SW 1271 (cell line): ENCODE results near the gene GABRD.

Experiments used
- DNase-seq, 2 experiments: peaks; one replicate each; lab custom pipeline; 2025; lab: John Stamatoyannopoulos, UW

Gene GABRD

GRCh38 chr1:2053784-2054376 lies 34.7 kb downstream of the GABRD start:
- DNase-seq: no peak

- no peak for DNase-seq
These were observed 35.4 kb downstream of the GABRD start for GRCh38 chr1:2054560-2054959.

DNA sequence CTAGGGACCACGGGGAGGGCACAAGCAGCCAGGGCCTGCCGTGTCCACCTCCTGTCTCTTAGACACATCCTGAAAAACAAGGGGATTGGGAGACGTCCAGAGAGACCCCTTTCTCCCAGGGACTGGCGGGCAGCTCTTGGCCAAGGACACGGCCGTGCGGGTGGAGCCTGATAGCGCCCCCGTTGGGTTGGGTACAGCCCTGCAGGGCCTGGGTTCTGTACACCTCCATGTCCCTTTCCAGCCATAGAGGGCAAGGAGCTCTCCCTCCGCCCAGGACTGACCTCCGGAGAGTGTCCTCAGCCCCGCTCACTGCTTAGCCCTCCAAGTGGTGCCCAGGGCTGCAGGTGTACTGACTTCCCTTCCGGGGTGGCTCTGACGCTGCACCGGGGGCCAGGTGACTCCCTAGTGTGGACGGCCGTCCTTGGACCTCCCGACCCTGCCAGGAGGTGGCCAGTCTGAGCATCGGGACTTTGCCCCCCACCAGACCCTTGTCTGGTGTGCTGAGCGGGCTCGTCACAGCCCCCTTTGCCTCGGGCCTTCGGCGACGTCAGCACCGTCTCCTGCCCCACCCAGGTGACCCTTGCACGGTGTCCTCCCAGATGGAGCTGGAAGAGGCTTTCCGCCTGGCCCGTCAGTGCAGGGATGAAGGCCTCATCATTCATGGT lies 36.9 kb downstream of the GABRD start:
- no peak for DNase-seq

- no peak for DNase-seq
These were observed 37.9 kb downstream of the GABRD start for GRCh38 chr1:2056955-2057590.

DNA sequence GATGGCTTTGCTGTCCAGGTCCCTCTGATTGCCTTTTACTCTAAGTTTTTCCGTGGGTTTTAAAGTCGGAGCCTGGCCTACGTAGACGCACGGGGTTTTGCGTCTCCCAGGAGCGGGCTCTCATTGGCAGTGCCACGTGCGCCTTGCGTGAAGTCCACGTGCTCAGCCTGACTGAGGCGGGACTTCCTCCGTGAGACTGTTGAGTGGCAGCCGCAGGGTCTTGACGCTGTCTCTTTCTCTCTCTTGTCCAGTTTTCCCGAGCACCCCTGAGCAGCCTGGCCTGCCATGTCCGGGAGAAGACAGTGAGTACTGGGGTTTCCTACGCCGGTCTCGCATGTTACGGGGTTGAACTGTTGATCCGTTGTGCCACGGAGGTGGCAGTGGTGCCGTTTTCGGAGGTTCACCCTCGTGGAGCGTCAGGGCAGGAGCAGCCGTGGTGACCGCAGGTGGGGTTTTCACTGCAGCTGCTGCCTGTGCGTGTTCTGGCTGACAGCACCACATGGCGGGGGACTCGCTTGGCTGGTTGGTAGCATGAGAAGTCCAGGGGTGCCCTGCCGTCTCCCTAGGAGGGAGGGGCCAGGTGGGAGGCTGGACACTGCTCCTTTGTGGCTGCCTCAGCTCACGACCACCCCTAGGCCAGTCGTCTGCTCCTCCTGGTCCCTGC lies 40.3 kb downstream of the GABRD start:
- no peak for DNase-seq

- no peak for DNase-seq
These were observed 40.9 kb downstream of the GABRD start for GRCh38 chr1:2060072-2060471.

DNA sequence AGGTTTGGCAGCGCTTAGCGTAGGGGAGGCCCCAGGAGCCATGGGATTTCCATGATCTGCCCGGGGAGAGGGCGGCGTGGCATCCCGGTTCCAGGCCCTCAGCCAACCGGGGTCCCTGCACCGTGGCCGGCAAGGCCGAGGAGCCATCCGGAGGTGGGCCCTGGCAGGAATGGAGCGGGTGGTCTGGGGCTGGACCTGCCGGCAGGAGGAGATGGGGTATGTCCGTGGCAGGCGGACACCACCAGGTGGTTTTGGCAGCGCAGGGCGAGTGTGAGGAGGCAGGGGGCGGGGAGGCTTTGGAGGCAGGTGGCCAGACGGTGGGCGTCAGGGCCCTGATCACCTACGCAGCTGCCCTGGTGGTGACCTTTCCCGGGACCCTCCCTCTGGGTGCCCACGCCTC lies 41.4 kb downstream of the GABRD start:
- DNase-seq: no peak

DNA sequence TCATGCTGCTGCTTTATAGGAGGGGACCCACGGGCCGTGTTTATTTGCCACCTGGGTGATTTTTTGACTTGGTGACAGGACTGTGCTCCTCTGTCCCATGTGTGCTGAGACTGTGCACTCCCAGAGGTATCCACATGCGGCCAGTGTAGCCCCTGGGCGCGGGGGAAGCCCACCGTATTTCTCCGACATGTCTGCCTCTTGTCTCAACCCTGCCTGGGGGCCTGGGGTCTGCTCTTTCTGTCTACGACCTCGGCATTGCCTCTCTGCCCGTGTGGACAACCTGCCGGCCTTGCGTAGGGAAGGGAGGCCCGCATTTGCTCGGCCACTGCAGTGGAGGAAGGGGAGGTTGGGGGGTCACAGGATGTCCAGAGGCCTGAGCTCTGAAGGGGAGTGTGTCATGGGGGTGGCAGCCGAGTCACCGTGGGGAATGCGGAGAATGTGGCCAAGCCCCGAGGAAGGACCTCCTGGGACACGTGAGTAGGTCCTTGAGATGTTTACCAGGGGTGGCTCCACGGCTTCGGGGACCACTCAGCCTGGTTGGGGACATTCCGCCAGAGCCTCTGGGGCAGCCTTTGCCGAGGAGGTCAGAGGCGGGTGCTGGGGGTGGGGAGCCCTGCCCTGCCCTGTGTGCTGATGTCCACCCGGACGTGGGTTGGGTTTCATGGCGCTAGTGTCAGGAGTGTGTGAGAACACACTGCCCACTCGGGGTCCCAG lies 42.1 kb downstream of the GABRD start:
- DNase-seq: no peak

GRCh38 chr1:2065699-2066098 lies 46.6 kb downstream of the GABRD start:
- no peak for DNase-seq

- DNase-seq: no peak
These were observed 48.2 kb downstream of the GABRD start for GRCh38 chr1:2067393-2067792.

DNA sequence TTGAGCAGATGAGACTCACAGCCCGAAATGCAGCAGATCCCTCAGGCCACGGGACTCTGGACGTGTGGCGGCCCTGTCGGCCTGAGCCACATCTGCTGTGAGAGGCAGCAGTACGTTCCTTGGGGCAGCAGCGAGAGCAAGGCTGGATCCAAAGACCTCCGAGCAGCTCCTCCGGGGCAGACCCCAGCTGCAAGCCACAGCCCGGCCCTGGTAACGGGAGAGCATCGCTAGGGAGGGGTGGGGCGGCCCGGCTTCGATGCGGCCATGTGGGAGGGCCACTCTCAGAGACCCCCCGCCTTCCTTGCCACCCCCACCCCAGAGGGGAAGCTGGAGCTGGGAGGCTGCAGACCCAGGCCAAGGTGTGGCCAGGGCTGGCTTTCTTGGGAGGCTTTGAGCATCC lies 48.8 kb downstream of the GABRD start:
- no peak for DNase-seq

DNA sequence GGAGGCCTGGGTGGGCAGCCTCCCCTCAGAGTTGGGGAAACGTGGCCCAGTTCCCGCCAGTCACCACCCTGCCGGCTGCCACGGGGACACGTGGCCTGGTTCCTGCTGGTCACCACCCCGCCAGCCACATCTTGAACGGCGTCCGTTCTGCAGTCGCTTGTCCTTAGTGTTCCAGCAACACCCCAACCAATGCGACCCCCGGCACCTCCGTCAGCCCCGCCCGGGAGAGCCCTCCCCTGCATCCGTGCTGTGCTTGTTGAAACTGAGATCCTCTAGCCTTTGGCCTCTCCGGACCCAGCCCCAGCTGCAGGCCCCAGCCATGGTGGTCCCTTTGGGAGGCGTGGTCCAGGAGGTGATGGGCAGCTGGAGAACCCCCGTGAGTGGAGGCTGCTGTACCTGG lies 49.8 kb downstream of the GABRD start:
- DNase-seq: no peak

DNA sequence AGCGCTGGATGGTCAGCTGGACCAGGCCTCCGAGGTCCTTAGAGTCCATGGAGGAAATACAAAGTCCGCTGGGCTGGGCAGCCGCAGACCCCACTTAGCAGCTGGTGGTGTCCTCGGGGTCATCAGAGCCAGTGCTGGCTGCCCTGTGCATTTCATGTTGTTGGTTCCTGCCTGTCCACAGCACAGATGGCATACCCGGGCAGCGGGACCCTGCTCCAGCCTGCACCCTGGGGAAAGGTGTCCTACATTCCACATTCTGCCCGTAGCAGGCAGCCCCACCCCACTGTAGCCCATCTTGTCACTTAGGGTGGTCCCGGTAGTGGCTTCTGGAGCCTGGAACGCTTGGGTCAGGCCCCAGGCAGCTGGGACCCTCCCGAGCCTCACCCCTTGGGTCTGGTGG lies 50.9 kb downstream of the GABRD start:
- no peak for DNase-seq

DNA sequence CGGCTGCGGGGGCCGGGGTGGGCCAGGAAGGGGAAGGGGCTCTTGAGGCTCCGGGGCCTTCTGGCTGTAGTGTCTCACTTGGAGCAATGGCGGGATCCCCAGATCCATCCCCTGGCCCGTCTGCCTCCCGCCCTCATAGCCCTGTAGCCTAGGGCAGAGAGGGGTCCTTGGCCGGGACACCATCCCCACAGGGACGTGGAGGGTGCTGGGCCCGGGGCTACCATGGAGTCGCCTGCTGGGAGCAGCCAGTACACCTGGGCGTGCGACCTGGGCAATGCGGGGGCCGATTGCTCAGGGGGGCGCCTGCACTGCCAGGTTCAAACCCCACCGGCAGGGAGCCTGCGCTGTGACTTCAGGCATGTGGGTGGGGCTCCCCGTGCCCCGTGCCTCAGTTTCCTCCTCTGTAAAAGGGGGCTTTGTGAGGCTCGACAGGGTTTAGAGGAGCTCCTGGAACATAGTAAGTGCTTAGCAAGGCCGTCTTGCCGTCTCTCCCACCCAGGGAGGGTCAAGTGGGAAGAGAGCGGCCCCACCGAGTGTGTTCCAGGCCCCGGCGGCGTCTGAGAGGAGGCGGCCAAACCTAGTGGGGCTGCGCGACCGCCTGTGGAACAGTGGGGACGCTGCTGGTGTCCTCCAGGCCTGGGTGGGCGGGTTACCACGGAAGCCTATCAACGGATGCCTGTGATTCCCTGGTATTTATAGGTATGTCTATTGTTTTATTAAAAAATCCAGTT lies 51.8 kb downstream of the GABRD start:
- DNase-seq: no peak

DNA sequence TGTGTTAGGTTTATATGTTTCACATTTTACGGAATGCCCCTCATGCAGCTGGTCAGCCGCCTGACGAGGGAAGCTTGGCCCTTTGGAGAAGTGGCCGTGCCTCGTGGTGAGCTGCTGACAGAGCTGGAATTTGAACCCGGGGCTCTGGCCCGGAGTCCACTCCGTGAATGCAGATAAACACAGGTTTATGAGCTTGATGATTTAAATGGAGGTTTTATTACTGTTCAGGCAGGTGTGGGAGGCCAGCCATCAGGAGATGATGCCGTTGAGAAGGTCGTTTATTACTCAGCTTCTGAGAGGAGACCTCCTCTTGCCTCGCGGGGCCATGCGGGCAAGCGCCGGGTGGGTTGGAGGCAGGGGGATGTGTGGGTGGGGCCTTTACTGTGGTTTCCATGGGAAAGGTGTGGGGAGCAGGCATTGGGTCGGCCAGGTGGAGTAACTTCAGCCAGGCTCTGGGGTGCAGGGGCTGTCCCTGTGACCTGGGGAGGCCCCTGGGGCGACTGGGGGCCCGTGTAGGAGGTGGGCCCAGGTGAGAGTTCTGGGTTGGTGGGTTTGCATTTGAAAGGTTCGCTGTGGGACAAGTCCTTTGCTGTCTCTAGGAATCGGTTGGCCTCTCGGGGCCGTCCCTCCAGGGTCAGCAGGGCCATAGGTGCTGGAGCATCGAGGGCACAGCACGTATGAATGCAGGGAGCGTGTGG lies 53.1 kb downstream of the GABRD start:
- no peak for DNase-seq

DNA sequence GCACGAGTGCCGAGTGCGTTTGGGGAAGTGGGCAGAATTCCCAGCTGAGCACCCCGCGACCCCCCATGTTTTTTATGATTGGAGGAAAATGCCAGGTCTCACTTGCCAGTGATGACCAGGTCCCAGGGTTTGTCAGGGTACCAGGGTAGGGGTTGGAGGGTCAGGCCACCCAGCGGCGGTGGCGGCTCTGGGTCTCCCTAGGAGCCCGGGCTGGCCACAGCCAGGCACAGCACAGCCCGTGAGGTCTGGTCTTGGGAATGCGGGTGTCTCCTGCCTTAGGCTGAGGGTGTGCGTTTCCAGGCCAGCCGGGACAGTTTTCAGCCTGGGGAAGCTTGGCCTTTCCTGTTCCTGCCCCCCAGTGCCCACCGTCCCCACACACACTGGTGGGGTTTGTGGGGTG lies 53.7 kb downstream of the GABRD start:
- no peak for DNase-seq

DNA sequence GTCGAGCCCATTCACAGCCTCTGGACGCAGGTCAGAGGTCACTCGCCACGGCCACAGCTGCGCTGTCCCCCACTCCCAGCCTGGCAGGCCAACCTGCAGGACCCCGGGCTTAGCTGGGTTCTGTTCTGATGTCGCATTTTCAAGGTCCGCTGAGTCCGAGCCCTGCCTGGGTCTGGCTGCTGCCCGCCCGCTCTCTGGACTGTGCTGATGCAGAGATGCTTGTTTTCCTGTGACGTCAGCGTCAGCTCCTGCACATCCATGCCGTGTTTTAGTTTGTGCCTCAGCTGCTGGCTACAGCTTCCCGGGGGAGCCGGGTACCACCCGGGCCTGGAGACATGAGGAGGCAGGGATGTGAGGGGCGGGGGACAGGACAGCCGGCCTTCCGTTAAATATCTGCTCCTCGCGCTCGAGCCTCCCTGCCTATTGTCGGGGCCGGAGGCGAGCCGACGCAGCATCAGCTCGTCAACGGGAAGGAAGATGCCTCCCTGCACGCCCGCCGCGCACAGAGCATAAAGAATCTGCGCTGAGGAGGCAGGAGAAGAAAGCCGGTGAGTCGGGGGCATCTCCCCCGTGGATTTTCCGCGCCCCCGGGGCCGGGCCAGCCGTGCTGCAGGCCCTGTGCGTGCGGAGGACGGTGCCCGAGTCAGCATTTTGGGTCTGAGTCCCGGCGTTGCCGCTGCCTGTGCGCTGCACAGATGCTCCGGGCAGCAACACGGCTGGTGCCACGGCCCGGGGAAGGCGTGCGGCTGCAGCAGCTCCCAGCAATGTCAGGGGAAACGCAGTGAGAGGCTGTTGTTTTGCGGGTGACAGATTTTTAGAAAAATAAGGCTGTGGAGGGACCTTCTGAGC lies 54.5 kb downstream of the GABRD start:
- DNase-seq: no peak

DNA sequence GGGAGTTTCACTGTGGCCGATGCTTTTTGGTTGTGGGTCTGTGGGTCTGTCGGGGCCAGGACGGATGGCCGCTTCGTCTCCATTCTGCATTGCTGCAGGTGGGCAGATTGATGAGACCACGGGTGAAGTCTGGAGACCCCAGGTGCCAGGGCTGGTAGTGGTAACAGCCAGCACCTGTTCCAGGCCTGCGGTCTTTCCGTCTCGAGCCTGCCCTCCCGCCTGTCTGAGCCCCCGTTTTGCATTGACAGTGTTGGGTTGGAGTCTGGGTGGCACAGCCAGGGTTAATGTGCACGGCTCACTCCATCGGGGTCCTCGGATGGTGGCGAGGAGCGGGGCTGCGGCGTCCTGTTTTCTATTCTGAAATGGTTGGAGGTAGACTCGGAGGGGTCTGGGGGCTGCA lies 55.3 kb downstream of the GABRD start:
- DNase-seq: no peak

DNA sequence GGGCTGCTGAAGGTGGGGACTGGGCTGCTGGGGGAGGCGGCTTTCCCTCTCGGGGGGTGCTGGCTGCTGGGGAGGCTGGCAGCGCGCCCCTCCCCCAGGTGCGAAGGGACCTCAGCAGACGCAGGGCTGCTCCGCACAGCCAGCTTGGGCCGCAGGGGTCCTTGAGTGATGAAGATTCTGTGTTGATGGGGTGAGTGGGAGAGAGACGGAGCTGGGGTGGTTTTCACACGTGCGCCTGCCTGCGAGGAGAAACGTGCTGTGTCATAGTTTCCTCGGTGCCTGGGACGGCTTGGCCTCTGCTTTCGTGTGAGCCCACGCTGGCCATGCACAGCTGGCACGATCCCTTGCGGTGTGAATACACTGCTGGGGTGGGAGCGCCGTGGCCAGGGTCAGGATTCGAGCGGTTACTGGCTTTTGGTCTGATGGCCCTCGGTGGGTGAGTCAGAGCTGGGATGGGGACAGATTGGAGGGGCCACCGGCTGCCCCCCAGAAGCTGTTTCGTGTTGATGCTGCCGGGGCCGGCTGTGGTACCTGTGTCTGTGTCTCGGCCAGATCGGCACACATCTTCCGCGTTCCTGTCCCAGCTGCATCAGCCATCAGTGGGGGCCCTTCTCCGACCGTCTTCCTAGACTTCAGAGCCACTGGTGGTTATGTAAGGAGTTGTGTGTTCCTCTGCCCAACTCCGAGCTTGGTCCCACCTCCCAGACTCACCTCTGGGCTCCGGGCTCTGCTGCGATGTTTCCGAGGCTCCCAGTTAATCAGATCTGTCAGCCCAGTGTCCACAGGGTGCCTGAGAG lies 56.0 kb downstream of the GABRD start:
- no peak for DNase-seq
